Loucy (cell line): ENCODE measurements around the gene SLCO1B3.

Source experiments
- H2AFZ ChIP-seq: fragments of 200-600 bp; sonication (generic); 2 replicates; pipeline ENCODE4 v1.6.0; 2016; ENCODE audit warnings: antibody characterized with exemption, mild to moderate bottlenecking, low read length, moderate library complexity
- H3F3A ChIP-seq: fragments of 200-600 bp; 2 replicates; pipeline ENCODE4 v1.6.0; 2016; ENCODE audit warnings: antibody characterized with exemption, low read depth, mild to moderate bottlenecking
- H3K27me3 ChIP-seq: fragments of 200-600 bp; sonication (generic); 2 replicates; pipeline ENCODE4 v1.6.1; 2014; ENCODE audit warnings: low read length, mild to moderate bottlenecking; ENCODE audit not compliant: insufficient read depth, poor library complexity, severe bottlenecking
- H3K36me3 ChIP-seq: fragments of 200-600 bp; sonication (generic); 2 replicates; pipeline ENCODE4 v1.6.1; 2016; ENCODE audit warnings: low read length; ENCODE audit not compliant: insufficient read depth
- H3K4me1 ChIP-seq: fragments of 200-600 bp; sonication (generic); 2 replicates; pipeline ENCODE4 v1.5.1; 2014; ENCODE audit warnings: low read length, mild to moderate bottlenecking; ENCODE audit not compliant: insufficient read depth, poor library complexity, severe bottlenecking
- H3K4me2 ChIP-seq: fragments of 200-600 bp; sonication (generic); 2 replicates; pipeline ENCODE4 v1.6.0; 2014; ENCODE audit warnings: antibody characterized with exemption, low read length, low read depth, mild to moderate bottlenecking; ENCODE audit not compliant: poor library complexity, severe bottlenecking
- H3K4me3 ChIP-seq: fragments of 200-600 bp; sonication (generic); 2 replicates; pipeline ENCODE4 v1.5.1; 2014; ENCODE audit warnings: low read length, mild to moderate bottlenecking, mixed read lengths; ENCODE audit not compliant: poor library complexity, severe bottlenecking
- H3K79me2 ChIP-seq: fragments of 200-600 bp; sonication (generic); 2 replicates; pipeline ENCODE4 v1.6.1; 2014; ENCODE audit warnings: low read length; ENCODE audit not compliant: insufficient read depth
- H3K9ac ChIP-seq: fragments of 200-600 bp; sonication (generic); 2 replicates; pipeline ENCODE4 v1.6.0; 2014; ENCODE audit warnings: mild to moderate bottlenecking, low read depth, low read length, moderate library complexity; ENCODE audit not compliant: poor library complexity, severe bottlenecking
- H3K9me2 ChIP-seq: fragments of 200-600 bp; sonication (generic); replicated peaks from 2 replicates; pipeline ENCODE4 v1.6.1; 2016; ENCODE audit warnings: low read depth, low read length, mixed read lengths
- H3K9me3 ChIP-seq: fragments of 200-600 bp; sonication (generic); 2 replicates; pipeline ENCODE4 v1.6.1; 2014; ENCODE audit warnings: mild to moderate bottlenecking, antibody characterized with exemption, low read length, low read depth; ENCODE audit not compliant: insufficient read depth
- H4K20me1 ChIP-seq: fragments of 200-600 bp; sonication (generic); 2 replicates; pipeline ENCODE4 v1.6.0; 2014; ENCODE audit warnings: antibody characterized with exemption, low read length, mild to moderate bottlenecking; ENCODE audit not compliant: insufficient read depth, poor library complexity, severe bottlenecking
- CTCF ChIP-seq: fragments of 200-600 bp; sonication (generic); conservative IDR thresholded peaks from 2 replicates; pipeline ENCODE4 v1.5.1; 2014; ENCODE audit warnings: mild to moderate bottlenecking, antibody characterized with exemption, low read length
- EZH2phosphoT487 ChIP-seq: fragments of 200-600 bp; IDR thresholded peaks from 2 replicates; pipeline ENCODE4 v1.6.1; 2018; ENCODE audit warnings: antibody characterized with exemption, mild to moderate bottlenecking, moderate library complexity, borderline replicate concordance

Gene SLCO1B3

GRCh38 chr12:20822925-20823324 lies 12.4 kb downstream of the SLCO1B3 start:
- H3K27me3 ChIP-seq, result no peaks in the 10 kb centered on the region
- H3F3A ChIP-seq, result no peaks in the 10 kb centered on the region
- no peaks in the 10 kb centered on the region for H3K9me3 ChIP-seq
- H3K4me1 ChIP-seq, result no peaks in the 10 kb centered on the region
- H3K4me3 ChIP-seq, result no peak overlapping the region
- H3K4me2 ChIP-seq, result no peak overlapping the region
- TF ChIP-seq CTCF, result no peak
- TF ChIP-seq EZH2phosphoT487, result no peak
- no peaks in the 10 kb centered on the region; the same call in 1 of the 2 replicates for H3K9me2 ChIP-seq
- H3K9ac ChIP-seq, result no peak overlapping the region
- H3K36me3 ChIP-seq, result no peaks in the 10 kb centered on the region
- H4K20me1 ChIP-seq, result no peaks in the 10 kb centered on the region
- no peaks in the 10 kb centered on the region for H3K79me2 ChIP-seq
- no peak overlapping the region for H2AFZ ChIP-seq

- Histone ChIP-seq H3K4me2 (no peak overlapping the region), H3F3A (no peaks in the 10 kb centered on the region), H3K27me3 (no peaks in the 10 kb centered on the region), H3K36me3 (no peaks in the 10 kb centered on the region), H3K79me2 (no peaks in the 10 kb centered on the region), H4K20me1 (no peaks in the 10 kb centered on the region), H3K9me2 (no peaks in the 10 kb centered on the region), H3K9ac (no peak overlapping the region), H3K4me3 (no peak overlapping the region), H3K9me3 (no peaks in the 10 kb centered on the region), H3K4me1 (no peaks in the 10 kb centered on the region), H2AFZ (no peak overlapping the region)
- TF ChIP-seq EZH2phosphoT487 (no peak), CTCF (no peak)
Measured at GRCh38 chr12:20829919-20830318, 19.4 kb downstream of the SLCO1B3 start.

GRCh38 chr12:20830456-20830855 lies 20.0 kb downstream of the SLCO1B3 start:
- H3F3A ChIP-seq, result no peaks in the 10 kb centered on the region
- no peak for TF ChIP-seq EZH2phosphoT487
- no peak for TF ChIP-seq CTCF
- no peaks in the 10 kb centered on the region for H3K27me3 ChIP-seq
- no peaks in the 10 kb centered on the region for H3K79me2 ChIP-seq
- no peak overlapping the region for H3K4me2 ChIP-seq
- no peaks in the 10 kb centered on the region for H3K9me3 ChIP-seq
- H3K36me3 ChIP-seq, result no peaks in the 10 kb centered on the region
- H2AFZ ChIP-seq, result no peak overlapping the region
- no peaks in the 10 kb centered on the region for H3K4me1 ChIP-seq
- H3K9ac ChIP-seq, result no peak overlapping the region
- H4K20me1 ChIP-seq, result no peaks in the 10 kb centered on the region
- H3K9me2 ChIP-seq, result no peaks in the 10 kb centered on the region
- no peak overlapping the region for H3K4me3 ChIP-seq
